HG03432 (cell line): ENCODE results near the gene REST.
A peak's percentile ranks its signal among the peaks of the same experiment; 100 is the strongest.
"Not testable (repeated sequence)": the region's sequence is repeated elsewhere in the genome, so short reads cannot be mapped to it uniquely, and the experiment has no call there.

Source experiments
- ATAC-seq: cut with Tn5 transposase; IDR thresholded peaks from one replicate; pipeline ENCODE4 v1.9.1; 2021; ENCODE audit warnings: mild to moderate bottlenecking, moderate library complexity; ENCODE audit not compliant: unreplicated experiment

Gene REST

DNA sequence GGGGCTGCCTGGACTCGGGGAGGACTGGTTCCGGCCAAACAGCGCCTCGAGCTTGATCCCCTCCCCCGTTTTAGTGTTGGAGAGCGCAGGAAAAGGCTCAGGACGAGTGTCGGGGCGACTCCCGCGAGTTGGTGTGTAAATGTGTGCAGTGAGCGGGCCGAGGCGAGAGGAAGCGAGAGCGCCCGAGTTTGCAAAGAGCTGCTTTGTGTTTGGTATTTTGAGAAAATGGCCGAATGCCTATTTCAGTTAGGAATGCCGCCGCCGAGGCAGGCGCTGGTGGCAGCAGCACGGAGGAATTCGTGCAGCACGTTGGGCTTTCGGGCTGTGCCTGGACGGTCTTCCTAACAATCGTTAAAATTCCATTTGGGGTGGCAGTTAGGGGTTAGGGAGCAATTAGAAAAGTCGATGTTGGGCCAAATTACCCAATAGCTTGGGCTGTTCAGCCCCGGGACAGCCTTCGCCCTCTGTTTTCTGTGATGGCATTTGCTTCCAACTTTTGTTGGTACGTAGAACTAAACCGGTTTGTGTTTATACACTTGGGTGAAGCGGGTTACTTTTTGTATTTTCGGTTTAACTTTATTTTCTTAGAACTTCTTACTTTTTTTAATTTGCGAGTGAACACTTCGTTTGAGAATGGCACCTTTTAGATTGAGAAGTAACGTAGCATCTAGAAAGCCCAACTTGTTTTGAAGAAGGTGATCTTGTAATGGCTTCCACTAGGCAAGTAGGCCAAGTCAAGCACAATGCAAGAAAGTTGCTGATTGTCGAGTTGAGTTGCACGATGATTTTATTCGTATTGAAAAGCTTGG lies 1.6 kb downstream of the REST start:
- peak; percentile 28 for ATAC-seq

DNA sequence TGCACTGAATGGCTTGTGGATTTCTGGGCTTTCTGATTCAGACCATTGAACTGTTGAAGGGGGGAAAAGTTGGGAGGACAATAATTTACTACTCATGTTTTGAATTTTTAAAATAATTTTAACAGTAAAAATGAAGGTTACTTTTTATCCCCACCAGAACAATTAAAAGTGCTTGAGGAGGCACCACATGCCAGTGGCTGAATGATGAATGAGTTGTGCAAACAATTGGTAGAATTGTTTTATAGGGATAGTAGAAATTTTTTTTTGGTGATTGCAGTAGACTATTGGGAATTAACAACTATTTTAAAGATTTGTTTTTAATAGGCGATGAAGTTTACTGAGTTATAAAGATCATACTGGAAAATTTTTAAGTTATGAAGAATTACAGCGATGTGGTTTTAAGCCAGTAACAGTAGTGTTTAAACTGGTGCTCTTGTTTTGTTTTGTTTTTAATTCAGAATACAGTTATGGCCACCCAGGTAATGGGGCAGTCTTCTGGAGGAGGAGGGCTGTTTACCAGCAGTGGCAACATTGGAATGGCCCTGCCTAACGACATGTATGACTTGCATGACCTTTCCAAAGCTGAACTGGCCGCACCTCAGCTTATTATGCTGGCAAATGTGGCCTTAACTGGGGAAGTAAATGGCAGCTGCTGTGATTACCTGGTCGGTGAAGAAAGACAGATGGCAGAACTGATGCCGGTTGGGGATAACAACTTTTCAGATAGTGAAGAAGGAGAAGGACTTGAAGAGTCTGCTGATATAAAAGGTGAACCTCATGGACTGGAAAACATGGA lies 2.7 kb downstream of the REST start:
- ATAC-seq: no peak

DNA sequence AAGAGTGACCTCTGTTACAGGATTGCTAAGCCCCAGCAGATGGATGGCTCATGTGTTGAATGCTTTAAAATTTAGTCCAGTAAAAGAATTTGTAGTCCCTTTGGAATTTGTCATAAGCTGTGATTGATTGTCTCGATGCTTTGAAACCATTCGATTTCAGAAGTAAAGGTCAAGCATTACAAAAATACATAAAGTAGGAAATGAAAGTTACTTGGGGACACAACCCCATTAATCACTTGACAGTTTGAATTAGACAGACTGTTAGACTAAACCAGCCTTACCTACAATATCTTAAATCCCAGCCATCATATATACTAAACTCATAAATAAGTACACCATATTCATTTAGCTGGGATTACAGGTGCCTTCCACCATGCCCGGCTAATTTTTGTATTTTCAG lies 6.6 kb downstream of the REST start:
- ATAC-seq: peak; percentile 60

GRCh38 chr4:56914977-56915376 lies 7.3 kb downstream of the REST start:
- not testable (repeated sequence) for ATAC-seq

GRCh38 chr4:56927196-56927595 lies 19.5 kb downstream of the REST start:
- no peak for ATAC-seq

DNA sequence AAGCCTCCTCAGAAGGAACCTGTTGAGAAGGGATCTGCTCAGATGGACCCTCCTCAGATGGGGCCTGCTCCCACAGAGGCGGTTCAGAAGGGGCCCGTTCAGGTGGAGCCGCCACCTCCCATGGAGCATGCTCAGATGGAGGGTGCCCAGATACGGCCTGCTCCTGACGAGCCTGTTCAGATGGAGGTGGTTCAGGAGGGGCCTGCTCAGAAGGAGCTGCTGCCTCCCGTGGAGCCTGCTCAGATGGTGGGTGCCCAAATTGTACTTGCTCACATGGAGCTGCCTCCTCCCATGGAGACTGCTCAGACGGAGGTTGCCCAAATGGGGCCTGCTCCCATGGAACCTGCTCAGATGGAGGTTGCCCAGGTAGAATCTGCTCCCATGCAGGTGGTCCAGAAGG lies 22.9 kb downstream of the REST start:
- no peak for ATAC-seq

DNA sequence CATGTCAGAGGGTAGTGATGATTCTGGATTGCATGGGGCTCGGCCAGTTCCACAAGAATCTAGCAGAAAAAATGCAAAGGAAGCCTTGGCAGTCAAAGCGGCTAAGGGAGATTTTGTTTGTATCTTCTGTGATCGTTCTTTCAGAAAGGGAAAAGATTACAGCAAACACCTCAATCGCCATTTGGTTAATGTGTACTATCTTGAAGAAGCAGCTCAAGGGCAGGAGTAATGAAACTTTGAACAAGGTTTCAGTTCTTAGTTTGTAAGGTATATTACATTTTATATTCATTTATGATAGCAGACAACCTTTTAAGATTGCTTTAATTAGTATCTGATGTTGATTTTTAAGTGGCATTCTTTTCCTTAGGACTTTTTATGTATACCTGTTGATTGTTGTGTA lies 24.2 kb downstream of the REST start:
- ATAC-seq: no peak

- ATAC-seq: no peak
These were observed 29.6 kb downstream of the REST start for GRCh38 chr4:56937262-56937661.

GRCh38 chr4:56939826-56940225 lies 32.1 kb downstream of the REST start:
- not testable (repeated sequence) for ATAC-seq

GRCh38 chr4:56940403-56940802 lies 32.7 kb downstream of the REST start:
- ATAC-seq: no peak

- ATAC-seq: no peak
These were observed 33.3 kb downstream of the REST start for GRCh38 chr4:56940971-56941370.

DNA sequence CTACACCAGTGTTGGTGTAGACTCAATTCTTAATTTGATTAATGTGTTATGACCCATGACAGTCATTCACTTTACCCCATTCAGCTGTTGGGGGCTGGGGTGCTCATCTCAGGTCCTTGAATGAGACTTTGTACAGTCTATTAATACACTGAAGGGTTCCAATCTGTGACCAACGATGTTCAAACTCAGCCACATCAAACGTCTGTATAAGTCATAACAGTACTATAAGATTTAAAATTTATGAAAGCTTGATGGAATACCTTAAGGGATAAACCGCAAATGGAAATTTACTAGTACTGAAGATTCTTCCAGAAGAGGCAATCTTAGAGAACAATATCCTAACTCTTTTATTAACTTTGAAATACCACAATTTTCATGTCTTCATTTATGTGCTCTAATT lies 33.7 kb downstream of the REST start:
- ATAC-seq: no peak

- no peak for ATAC-seq
These were observed 46.2 kb downstream of the REST start for GRCh38 chr4:56953680-56954520.

DNA sequence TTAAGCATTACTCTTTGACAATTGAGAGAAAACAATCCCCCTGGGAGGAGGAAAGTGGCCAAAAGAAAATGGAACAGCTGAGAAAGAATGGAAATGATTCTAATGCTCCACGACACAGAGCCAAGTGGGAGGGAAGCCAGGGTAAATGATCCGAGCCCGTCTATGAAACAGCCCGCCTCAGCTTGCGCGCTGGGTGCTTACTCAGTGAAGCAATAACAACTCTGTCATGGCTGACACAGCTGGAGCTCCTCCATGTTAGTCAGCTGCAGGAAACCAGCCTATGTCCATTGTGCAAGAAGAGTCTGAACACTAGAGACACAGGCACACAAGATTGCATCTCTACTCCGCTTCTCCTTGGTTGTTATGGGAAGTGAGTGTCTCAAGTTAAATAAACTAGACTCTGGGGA lies 50.4 kb downstream of the REST start:
- ATAC-seq: no peak

GRCh38 chr4:56959100-56959499 lies 51.4 kb downstream of the REST start:
- ATAC-seq: no peak

GRCh38 chr4:56961107-56961500 lies 53.4 kb downstream of the REST start:
- no peak for ATAC-seq

DNA sequence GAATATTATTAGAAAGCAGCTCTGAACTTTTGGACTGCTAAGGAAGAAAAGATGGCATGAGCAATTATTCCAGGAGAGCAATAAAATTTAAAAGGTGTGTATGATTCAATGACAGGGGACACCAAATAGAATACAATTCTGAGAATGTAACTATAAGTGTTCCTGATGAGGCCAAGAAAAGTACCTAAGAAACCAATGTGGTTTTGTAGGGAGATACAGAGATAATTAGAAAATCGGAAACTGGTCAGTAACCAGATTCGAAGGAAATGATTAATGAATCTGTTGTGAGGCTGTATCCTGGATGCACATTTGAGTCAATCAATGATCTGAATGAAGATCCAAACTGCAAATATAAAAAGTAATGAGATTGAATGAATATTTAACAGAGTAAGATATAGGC lies 63.7 kb downstream of the REST start:
- ATAC-seq: no peak

DNA sequence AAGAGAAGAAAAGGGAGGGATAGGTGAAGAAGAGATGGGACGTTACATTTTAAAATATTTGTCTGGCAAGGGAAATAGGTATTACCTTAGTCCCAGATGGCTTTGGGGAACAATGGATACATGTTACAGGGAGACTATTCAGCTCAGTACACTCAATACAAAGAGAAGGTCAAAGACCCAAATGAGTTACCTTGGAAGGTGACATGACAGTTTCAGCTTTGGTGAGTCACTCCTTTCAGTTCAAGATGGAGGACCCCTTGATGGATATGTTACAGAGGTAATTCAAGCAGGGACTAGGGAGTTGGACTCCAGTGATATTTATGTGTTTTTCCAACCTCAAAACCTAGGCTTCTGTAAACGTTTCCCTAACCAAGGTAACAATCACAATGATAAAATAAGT lies 64.7 kb downstream of the REST start:
- no peak for ATAC-seq

DNA sequence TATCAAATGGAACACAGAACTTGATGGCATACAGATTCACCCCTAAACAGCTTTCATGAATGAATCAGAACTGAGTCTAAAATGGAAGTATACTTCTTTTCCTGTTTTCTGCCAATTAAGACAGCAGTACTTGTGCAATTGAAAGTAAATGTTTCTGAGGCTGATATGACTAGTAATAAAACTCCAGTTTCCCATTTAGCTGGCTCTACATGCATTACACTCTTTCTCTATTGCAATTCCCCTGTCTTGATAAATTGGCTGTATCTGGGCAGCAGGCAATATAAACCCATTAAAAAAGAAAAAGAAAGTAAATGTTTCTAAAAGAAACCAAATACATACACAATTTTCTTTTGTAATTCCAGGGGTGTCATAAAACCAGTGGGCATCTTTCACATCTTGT lies 65.1 kb downstream of the REST start:
- ATAC-seq: no peak

DNA sequence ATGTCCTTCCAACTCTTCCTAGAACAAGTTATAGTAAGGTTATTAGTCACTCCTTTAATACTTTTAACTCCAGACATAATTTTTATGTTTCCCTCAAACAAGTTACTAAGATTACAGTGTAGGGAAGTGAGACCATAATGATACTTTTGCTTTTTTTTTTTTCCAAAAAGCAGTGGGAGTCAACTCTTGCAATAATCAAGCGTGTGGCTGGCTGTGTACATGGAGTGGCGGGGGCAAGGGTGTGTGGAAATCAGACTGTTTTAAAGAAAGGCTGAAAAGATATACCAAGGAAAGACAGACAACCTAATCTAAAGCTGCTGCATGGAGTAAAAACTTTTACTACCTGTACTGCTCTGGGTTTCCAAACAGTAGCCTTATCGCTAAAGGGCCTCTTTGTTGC lies 65.6 kb downstream of the REST start:
- ATAC-seq: no peak

DNA sequence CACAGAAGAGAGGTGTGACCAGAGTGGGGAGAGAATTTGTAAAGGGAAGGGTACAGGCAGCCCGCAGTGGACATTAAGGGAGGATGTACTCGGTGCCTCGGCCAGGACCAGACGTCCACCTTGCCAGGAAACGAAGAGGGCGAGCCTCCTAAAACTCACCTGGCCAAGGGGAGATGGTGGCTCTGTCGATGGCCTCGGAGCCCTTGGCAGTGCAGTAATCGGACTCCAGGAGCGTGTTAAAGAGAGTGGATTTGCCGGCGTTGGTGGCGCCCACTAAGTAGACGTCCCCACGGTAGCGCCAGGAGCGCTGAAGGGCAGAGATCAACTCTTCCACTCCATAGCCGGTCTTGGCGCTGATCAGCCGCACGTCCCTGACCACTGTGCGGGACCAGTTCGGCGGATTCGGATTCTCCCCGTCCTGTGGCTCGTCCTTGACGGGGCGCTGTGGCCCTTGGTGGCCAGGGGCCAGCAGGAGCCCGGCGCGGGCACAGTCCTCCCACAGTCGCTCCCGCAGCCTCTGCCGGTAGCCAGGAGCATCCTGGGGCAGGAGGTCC lies 68.7 kb downstream of the REST start:
- no peak for ATAC-seq
